Nephron progenitor cell (in vitro differentiated cells): Measurements from ENCODE around the gene WWTR1.

Experiments
- DNase-seq: peaks from one replicate; pipeline ENCODE4 v3.0.0; 2021
- H3K27ac Mint-ChIP-seq: 2 replicates; pipeline ENCODE4 v1.8.0; 2021; ENCODE audit warnings: mild to moderate bottlenecking, moderate library complexity, mixed read lengths
- H3K27me3 Mint-ChIP-seq: 2 replicates; pipeline ENCODE4 v1.8.0; 2021; ENCODE audit warnings: mild to moderate bottlenecking, low read depth, mixed read lengths; ENCODE audit not compliant: poor library complexity
- H3K36me3 Mint-ChIP-seq: 2 replicates; pipeline ENCODE4 v1.8.0; 2021; ENCODE audit warnings: low read depth, mixed read lengths
- H3K4me1 Mint-ChIP-seq: 2 replicates; pipeline ENCODE4 v1.8.0; 2021; ENCODE audit warnings: mixed read lengths
- H3K4me3 Mint-ChIP-seq: 2 replicates; pipeline ENCODE4 v1.8.0; 2021; ENCODE audit warnings: mild to moderate bottlenecking, moderate library complexity, mixed read lengths
- H3K9me3 Mint-ChIP-seq: 2 replicates; pipeline ENCODE4 v1.8.0; 2021; ENCODE audit warnings: mild to moderate bottlenecking, moderate library complexity, mixed read lengths
- TF ChIP-seq, protein P1 (sequence below): fragments of 200-600 bp; sonication (generic); IDR thresholded peaks from 2 replicates; pipeline ENCODE4 v1.5.0; 2021; ENCODE audit warnings: antibody characterized with exemption

Gene WWTR1

DNA sequence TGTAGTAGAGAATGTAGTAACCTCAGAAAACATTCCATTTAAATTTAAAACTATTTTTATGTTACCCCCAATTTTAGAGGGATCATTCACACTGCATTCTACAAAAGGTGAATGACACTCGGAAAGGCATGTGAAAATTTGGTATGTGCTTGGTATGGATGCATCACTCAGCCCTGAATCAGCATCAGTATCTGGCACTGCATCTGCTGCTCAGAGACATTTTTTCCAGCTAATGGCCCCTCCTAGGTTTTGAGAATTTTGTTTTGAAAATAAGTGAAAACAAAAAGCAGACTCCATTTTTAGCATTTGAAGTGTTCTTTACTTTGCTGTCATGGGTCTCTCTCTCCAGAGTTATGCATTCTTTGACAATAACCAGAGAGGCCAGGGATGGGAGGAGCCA lies 15.6 kb upstream of the WWTR1 start:
- no peak overlapping the region for H3K27ac Mint-ChIP-seq
- DNase-seq: no peak
- peaks cover 4% of the 10 kb centered on the region for H3K9me3 Mint-ChIP-seq
- H3K4me1 Mint-ChIP-seq: peaks cover 18% of the 10 kb centered on the region
- no peak overlapping the region for H3K4me3 Mint-ChIP-seq
- TF ChIP-seq, protein P1, sequence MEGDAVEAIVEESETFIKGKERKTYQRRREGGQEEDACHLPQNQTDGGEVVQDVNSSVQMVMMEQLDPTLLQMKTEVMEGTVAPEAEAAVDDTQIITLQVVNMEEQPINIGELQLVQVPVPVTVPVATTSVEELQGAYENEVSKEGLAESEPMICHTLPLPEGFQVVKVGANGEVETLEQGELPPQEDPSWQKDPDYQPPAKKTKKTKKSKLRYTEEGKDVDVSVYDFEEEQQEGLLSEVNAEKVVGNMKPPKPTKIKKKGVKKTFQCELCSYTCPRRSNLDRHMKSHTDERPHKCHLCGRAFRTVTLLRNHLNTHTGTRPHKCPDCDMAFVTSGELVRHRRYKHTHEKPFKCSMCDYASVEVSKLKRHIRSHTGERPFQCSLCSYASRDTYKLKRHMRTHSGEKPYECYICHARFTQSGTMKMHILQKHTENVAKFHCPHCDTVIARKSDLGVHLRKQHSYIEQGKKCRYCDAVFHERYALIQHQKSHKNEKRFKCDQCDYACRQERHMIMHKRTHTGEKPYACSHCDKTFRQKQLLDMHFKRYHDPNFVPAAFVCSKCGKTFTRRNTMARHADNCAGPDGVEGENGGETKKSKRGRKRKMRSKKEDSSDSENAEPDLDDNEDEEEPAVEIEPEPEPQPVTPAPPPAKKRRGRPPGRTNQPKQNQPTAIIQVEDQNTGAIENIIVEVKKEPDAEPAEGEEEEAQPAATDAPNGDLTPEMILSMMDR: no peak
- H3K27me3 Mint-ChIP-seq: peaks cover 13% of the 10 kb centered on the region
- no peaks in the 10 kb centered on the region for H3K36me3 Mint-ChIP-seq

DNA sequence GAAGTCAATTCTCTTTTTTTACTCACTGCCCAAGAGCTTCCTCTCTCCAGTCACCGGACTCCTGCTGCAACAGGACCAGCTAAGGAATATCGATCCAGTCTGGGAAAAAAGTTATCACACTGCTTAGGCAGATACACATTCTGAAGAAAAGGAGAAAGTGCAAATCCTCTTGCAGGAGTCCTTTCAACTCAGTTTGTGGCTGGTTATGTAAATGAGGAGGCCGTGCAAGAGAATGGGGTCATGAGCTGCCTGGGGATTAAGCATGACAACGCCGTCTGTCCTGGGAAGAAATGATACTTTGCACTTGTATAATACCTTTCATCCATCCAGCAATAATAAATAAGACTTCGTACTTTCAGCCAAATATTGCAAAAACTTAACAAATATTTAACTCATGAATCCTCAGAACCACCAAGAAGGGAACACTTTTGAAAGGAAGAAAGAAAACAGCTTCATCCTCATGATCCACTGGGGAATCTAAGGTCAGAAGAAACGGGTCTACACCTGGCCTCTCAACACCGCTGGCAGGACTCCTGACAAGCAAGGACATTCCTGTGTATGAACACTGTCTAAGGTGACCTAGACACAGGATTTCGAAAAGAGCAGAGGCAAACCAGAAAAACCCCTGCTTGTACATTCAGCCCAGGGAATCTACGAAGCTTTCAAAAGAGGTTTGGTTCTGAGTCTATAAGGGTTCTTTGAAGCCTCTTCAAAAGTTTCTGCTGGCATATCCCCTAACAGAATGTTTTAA lies 13.1 kb upstream of the WWTR1 start:
- Mint-ChIP-seq H3K4me3 (no peak overlapping the region), H3K4me1 (peaks cover 17% of the 10 kb centered on the region), H3K27ac (no peak overlapping the region), H3K9me3 (peaks cover 4% of the 10 kb centered on the region), H3K36me3 (no peaks in the 10 kb centered on the region), H3K27me3 (peaks cover 14% of the 10 kb centered on the region)
- TF ChIP-seq, protein P1: no peak
- DNase-seq: no peak

DNA sequence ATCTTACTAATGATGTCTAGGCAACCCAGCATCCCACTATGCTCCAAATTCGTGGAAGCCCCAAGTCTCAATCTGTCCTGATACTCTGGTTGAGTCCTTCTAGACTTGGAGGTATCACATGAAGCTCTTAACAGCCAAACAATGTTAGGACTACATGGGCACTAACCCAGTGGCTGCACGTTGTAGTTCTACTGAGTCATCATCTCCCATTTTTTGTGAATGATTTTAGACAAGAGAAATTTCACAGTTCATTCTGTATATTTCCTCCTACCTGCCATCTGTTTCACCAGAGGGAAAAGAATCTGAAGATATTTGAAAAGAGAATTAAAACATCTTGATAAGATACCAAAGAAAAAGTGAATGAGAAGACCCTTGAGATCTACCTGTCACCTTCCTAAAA lies 9.8 kb upstream of the WWTR1 start:
- TF ChIP-seq, protein P1: no peak
- Mint-ChIP-seq H3K27ac (no peak overlapping the region), H3K4me3 (no peak overlapping the region), H3K36me3 (no peaks in the 10 kb centered on the region), H3K4me1 (peaks cover 23% of the 10 kb centered on the region), H3K27me3 (peaks cover 14% of the 10 kb centered on the region), H3K9me3 (no peaks in the 10 kb centered on the region)
- DNase-seq: no peak

DNA sequence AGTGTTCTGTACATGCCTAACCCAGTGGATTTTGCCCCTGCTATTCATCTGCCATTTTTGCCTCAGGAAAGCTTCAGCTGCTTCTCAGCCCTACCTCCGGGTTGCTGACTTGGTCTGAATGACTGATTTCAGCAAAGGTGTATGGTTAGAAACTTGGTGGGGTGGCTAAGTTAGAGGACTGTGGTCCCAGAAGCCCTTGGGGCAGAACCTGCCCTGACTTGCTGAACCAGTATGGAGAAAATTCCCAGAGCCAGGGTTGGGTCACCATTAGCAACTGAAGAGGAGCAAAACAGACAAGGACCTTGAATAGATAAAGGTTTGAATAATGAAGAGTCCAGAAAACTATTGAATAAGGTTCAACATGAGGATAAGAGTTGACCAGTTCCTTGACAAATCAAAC lies 6.1 kb upstream of the WWTR1 start:
- no peak for DNase-seq
- H3K4me1 Mint-ChIP-seq: peaks cover 36% of the 10 kb centered on the region
- no peaks in the 10 kb centered on the region for H3K36me3 Mint-ChIP-seq
- no peak overlapping the region for H3K4me3 Mint-ChIP-seq
- TF ChIP-seq, protein P1: no peak
- peaks cover 2% of the 10 kb centered on the region for H3K27me3 Mint-ChIP-seq
- no peaks in the 10 kb centered on the region for H3K9me3 Mint-ChIP-seq
- H3K27ac Mint-ChIP-seq: no peak overlapping the region

DNA sequence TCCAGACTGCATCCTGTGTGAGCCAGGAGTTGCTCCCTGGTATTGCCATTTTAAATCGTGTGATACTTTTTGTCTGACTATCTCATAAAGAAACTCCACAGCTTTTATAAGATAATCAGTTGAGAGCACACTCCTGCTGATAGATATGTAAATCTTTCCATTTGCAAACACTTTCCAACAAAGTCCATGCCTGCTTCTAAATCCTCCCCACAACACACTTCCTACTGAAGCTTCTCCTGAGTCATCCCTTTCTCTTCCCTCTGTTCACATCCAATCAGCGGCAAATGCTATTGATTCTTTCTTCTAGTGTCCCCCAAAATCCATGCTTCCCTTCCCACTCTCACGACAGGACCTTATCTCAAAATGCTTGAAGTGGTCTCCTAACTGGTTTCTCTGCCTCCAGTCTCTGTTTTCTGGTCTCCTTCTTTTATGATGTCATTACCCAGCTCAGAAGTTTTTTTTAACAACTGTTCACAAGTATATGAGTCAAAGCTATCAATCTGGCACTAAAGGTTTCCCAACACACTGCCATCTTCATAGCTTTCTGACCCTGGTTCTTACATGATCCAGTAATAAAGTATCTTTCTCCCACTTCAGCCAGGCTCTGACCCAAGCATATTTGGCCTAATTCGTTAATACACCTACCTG lies 4.5 kb upstream of the WWTR1 start:
- H3K36me3 Mint-ChIP-seq: no peaks in the 10 kb centered on the region
- TF ChIP-seq, protein P1: no peak

DNA sequence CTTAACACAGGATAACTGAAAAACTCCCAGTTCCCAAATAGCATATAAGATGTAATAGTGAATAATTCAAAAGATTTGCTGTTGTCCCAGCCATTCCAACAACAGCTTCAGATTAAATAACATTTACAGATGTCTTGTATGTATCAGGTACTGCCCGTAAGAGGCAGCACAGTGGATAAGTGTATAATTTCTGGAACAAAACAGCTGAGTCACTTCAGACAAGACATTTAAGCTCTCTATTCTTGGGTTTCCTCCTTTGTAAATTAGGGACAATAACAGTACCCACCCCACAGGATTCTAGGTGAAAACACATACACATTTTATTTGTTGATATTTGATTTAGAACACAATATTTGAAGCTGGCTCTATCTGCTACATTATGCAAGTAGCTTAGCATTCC lies 2.6 kb upstream of the WWTR1 start:
- Mint-ChIP-seq H3K4me1 (peaks cover 53% of the 10 kb centered on the region), H3K27me3 (peaks cover 3% of the 10 kb centered on the region), H3K4me3 (no peak overlapping the region), H3K36me3 (peaks cover 4% of the 10 kb centered on the region), H3K9me3 (no peaks in the 10 kb centered on the region), H3K27ac (no peak overlapping the region)
- DNase-seq: no peak
- TF ChIP-seq, protein P1: no peak

More for the DNA sequence above, 4.5 kb upstream of the WWTR1 start:
- peaks cover 43% of the 10 kb centered on the region for H3K4me1 Mint-ChIP-seq
- no peak for DNase-seq
- no peak overlapping the region for H3K4me3 Mint-ChIP-seq
- H3K27me3 Mint-ChIP-seq: peaks cover 4% of the 10 kb centered on the region
- H3K9me3 Mint-ChIP-seq: no peaks in the 10 kb centered on the region
- no peak overlapping the region for H3K27ac Mint-ChIP-seq
